ENCODE results near the gene TNFRSF1B. TPM values are rescaled to one million over a fixed set of nuclear protein-coding genes. Genes with fewer than 3 reads are reported as not detected.

The TNFRSF1B gene
- total RNA-seq, 4 donors from 2014 or later = 10.9 to 34.9 (median 31.0) TPM

DNA sequence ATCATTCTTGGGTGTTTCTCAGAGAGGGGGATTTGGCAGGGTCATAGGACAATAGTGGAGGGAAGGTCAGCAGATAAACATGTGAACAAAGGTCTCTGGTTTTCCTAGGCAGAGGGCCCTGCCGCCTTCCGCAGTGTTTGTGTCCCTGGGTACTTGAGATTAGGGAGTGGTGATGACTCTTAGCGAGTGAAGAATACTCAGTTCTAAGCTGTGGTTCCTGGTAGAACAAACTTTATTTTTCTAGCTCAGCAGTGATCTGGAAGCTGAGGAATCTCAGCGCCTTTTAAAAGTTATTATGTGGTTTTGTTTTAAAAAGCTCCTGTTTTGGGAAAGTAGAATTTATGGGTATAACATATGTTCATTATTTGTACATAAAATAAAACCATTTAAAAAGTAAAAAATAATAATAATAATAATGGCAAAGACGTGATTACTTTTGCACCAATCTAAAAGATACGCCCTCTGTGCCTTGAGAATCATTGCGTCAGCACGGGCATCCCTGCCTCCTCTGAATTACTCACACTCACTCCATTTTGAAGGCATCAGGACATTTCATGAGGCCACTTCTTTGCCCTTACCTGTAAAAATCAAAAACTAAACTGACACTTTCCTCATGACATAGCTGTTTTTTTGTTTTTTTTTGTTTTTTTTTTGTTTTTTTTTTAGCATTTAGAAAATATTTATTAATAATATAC, 29.7 kb upstream of the TNFRSF1B start:
- Histone ChIP-seq H3K27ac (no peak overlapping the region), H3K27me3 (peaks cover 5% of the 10 kb centered on the region), H3K36me3 (no peaks in the 10 kb centered on the region), H3K9me3 (no peaks in the 10 kb centered on the region), H3K4me1 (peaks cover 0 to 19% (median 5%) of the 10 kb centered on the region in 3 donors), H3K4me3 (no peak overlapping the region)
- no peak for ATAC-seq
- WGBS, 2 donors (ENCODE audit: low coverage in 1 of 2) = 76 to 80% methylated on average over 6 to 7 of the region's 8 CpGs
- no peak for TF ChIP-seq EP300 (IDR thresholded peaks at IDR 0.05)

DNA sequence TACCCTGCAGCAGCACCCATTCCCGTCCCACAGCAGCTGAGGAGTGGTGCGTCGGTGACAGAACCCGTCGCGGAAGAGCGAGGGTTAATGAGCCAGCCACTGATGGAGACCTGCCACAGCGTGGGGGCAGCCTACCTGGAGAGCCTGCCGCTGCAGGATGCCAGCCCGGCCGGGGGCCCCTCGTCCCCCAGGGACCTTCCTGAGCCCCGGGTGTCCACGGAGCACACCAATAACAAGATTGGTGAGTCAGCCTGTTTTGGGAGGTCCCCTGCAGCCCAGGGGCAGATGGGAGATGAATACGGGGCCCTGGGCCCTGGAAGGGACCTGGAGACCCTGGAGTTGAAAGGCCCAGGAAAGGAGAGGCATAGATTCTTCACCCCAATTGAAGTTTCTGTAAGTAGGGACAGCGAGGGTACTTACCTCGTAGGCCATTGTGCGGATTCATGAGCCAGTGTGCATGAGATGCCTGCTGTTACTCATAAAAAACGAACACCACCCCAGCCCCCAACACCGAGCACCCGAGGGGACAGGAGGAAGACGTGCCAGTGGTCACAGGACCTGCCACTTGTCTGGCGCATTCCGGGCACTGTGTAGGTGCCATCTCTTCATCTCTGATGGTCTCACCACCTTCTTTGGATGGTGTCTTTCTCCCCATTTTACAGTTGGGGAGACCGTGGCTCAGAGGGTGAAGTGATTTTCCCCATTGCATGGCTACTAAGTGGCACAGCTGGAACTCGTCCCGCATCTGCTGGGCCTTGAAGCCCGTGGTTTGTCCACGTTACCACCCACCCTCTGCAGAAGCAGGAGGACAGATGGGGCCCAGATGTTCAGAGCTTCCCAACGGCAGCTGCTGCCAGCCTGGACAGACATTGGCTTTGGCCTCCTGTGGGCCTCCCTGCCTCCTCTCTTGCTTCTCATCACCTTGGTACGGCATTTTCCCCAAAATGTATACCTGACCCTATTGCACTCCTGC, 28.3 kb upstream of the TNFRSF1B start:
- TF ChIP-seq EP300 (IDR thresholded peaks at IDR 0.05) (no peak), POLR2AphosphoS5 (IDR thresholded peaks at IDR 0.05) (no peak), CTCF (IDR thresholded peaks at IDR 0.05) (no peak), POLR2A (IDR thresholded peaks at IDR 0.05) (no peak)
- no peak for ATAC-seq
- H3K27ac ChIP-seq = no peak overlapping the region

DNA sequence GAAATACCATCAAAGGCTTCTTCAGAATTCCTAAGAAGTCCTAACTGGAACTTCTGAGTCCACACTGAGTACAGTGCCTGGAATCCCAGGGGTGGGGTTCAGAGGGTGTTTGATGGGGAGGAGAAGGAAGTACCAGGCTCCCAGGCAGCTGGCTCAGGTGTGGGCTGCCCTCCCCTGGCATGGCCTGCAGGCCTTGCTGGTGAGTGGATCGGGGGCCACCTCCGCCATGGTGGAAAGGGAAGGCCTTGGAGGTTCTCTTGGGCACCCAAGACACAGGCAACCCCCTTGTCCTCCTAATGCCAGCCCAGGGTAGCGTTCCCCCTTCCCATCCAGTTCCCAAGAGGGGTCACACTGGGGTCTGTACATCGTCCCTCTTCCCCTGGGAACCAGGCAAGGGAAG, 26.8 kb upstream of the TNFRSF1B start:
- no peak for TF ChIP-seq POLR2A (IDR thresholded peaks at IDR 0.05)
- no peak for TF ChIP-seq EP300 (IDR thresholded peaks at IDR 0.05)
- TF ChIP-seq CTCF (IDR thresholded peaks at IDR 0.05) = no peak
- no CpG with 5 or more reads among the region's 4 CpGs for WGBS, 2 donors (ENCODE audit: low coverage in 1 of 2)

More for the DNA sequence above, 28.3 kb upstream of the TNFRSF1B start:
- WGBS, 2 donors (ENCODE audit: low coverage in 1 of 2) = 80 to 83% methylated on average over 1 to 14 of the region's 31 CpGs
- peaks cover 0 to 29% (median 8%) of the 10 kb centered on the region in 3 donors for H3K4me1 ChIP-seq
- H3K4me3 ChIP-seq = no peak overlapping the region
- H3K36me3 ChIP-seq = no peaks in the 10 kb centered on the region
- no peaks in the 10 kb centered on the region for H3K9me3 ChIP-seq
- H3K27me3 ChIP-seq = peaks cover 5% of the 10 kb centered on the region

GRCh38 chr1:12140515-12141162, 26.2 kb upstream of the TNFRSF1B start:
- H3K9me3 ChIP-seq = no peaks in the 10 kb centered on the region
- no peak for ATAC-seq
- H3K4me3 ChIP-seq = no peak overlapping the region
- H3K27ac ChIP-seq = no peak overlapping the region
- 81 to 83% methylated on average over 1 to 4 of the region's 12 CpGs for WGBS, 2 donors (ENCODE audit: low coverage in 1 of 2)
- no peak for TF ChIP-seq EP300 (IDR thresholded peaks at IDR 0.05)
- TF ChIP-seq POLR2A (IDR thresholded peaks at IDR 0.05) = no peak
- TF ChIP-seq CTCF (IDR thresholded peaks at IDR 0.05) = no peak
- TF ChIP-seq POLR2AphosphoS5 (IDR thresholded peaks at IDR 0.05) = no peak
- peaks cover 0 to 35% (median 9%) of the 10 kb centered on the region in 3 donors for H3K4me1 ChIP-seq
- no peaks in the 10 kb centered on the region for H3K36me3 ChIP-seq
- peaks cover 5% of the 10 kb centered on the region for H3K27me3 ChIP-seq

More for the DNA sequence above, 26.8 kb upstream of the TNFRSF1B start:
- Histone ChIP-seq H3K27me3 (peaks cover 5% of the 10 kb centered on the region), H3K4me3 (no peak overlapping the region), H3K9me3 (no peaks in the 10 kb centered on the region), H3K36me3 (no peaks in the 10 kb centered on the region), H3K27ac (no peak overlapping the region), H3K4me1 (peaks cover 0 to 40% (median 13%) of the 10 kb centered on the region in 3 donors)
- no peak for ATAC-seq

All from gastroesophageal sphincter (tissue), 4 donors.